Smooth muscle cell (in vitro differentiated cells): ENCODE results near the gene BIRC7. TPM values are rescaled to one million over a fixed set of nuclear protein-coding genes. Genes with fewer than 3 reads are reported as not detected.

Experiments
- DNase-seq: peaks from one replicate; lab custom pipeline; 2025; ENCODE audit not compliant: unreplicated experiment; lab: John Stamatoyannopoulos, UW
- H2AFZ ChIP-seq: fragments of 200-600 bp; sonication (generic); 2 replicates; pipeline ENCODE4 v1.6.0; 2016; ENCODE audit warnings: antibody characterized with exemption, low read depth, mild to moderate bottlenecking
- H3F3A ChIP-seq: fragments of 200-600 bp; sonication (generic); 2 replicates; pipeline ENCODE4 v1.6.0; 2017; ENCODE audit warnings: antibody characterized with exemption, low read depth
- H3K27ac ChIP-seq: fragments of 200-600 bp; sonication (generic); 2 replicates; pipeline ENCODE4 v1.5.1; 2016; ENCODE audit warnings: low read depth, mild to moderate bottlenecking
- H3K27me3 ChIP-seq: fragments of 200-600 bp; sonication (generic); 2 replicates; pipeline ENCODE4 v1.6.1; 2016; ENCODE audit warnings: low read depth, mild to moderate bottlenecking
- H3K36me3 ChIP-seq: fragments of 200-600 bp; sonication (generic); 2 replicates; pipeline ENCODE4 v1.5.1; 2016; ENCODE audit warnings: low read depth
- H3K4me1 ChIP-seq: fragments of 200-600 bp; sonication (generic); 2 replicates; pipeline ENCODE4 v1.5.1; 2016; ENCODE audit warnings: low read depth
- H3K4me2 ChIP-seq: fragments of 200-600 bp; sonication (generic); 2 replicates; pipeline ENCODE4 v1.6.0; 2016; ENCODE audit warnings: mild to moderate bottlenecking
- H3K4me3 ChIP-seq: fragments of 200-600 bp; sonication (generic); 2 replicates; pipeline ENCODE4 v1.5.1; 2016; ENCODE audit warnings: mild to moderate bottlenecking
- H3K79me2 ChIP-seq: fragments of 200-600 bp; sonication (generic); 2 replicates; pipeline ENCODE4 v1.6.0; 2016; ENCODE audit warnings: low read depth, mild to moderate bottlenecking
- H3K9ac ChIP-seq: fragments of 200-600 bp; sonication (generic); 2 replicates; pipeline ENCODE4 v1.6.0; 2016; ENCODE audit warnings: low read depth
- H3K9me3 ChIP-seq: fragments of 200-600 bp; sonication (generic); replicated peaks from 2 replicates; pipeline ENCODE4 v1.5.1; 2016; ENCODE audit warnings: low read depth
- H4K20me1 ChIP-seq: fragments of 200-600 bp; sonication (generic); 2 replicates; pipeline ENCODE4 v1.6.0; 2016; ENCODE audit warnings: low read depth
- CTCF ChIP-seq: fragments of 200-600 bp; sonication (generic); IDR thresholded peaks from 2 replicates; pipeline ENCODE4 v1.5.1; 2017; ENCODE audit warnings: borderline replicate concordance, mild to moderate bottlenecking, antibody characterized with exemption; ENCODE audit not compliant: insufficient read depth, poor library complexity, severe bottlenecking
- WGBS: methylation state at CpG from one replicate; pipeline ENCODE4 v1.1.7; 2016; ENCODE audit warnings: low lambda C conversion rate; 5-methylcytosine and 5-hydroxymethylcytosine counted together
- polyA plus RNA-seq: library from polyadenylated mRNA; unstranded; fragments of >200 nt; fragmentation: Nextera tagmentation; extraction: Ambion mirVana; gene quantifications from 2 replicates; pipeline ENCODE4 v1.2.1, GENCODE V29; 2016
- total RNA-seq: library from RNA; depleted of rRNA; stranded (reverse); fragments of >200 nt; gene quantifications from 2 replicates; pipeline ENCODE4 v1.2.3, GENCODE V29; 2014

BIRC7 gene
- total and polyA plus RNA-seq, 2 experiments from 2014 or later, result 5.8 to 10.9 TPM

GRCh38 chr20:63255931-63256704 lies 20.4 kb downstream of the BIRC7 start:
- no peaks in the 10 kb centered on the region for H3F3A ChIP-seq
- no peaks in the 10 kb centered on the region for H3K36me3 ChIP-seq
- H3K4me2 ChIP-seq, result no peak overlapping the region
- peaks cover 26% of the 10 kb centered on the region for H3K4me1 ChIP-seq
- no peak overlapping the region for H3K4me3 ChIP-seq
- H3K9me3 ChIP-seq, result no peaks in the 10 kb centered on the region
- no peak overlapping the region for H3K9ac ChIP-seq
- H2AFZ ChIP-seq, result no peak overlapping the region
- WGBS, result 67% methylated on average over 31 of the region's 31 CpGs
- TF ChIP-seq CTCF, result no peak
- peaks cover 29% of the 10 kb centered on the region for H3K27me3 ChIP-seq
- no peak for DNase-seq
- no peaks in the 10 kb centered on the region for H3K79me2 ChIP-seq
- H3K27ac ChIP-seq, result peak overlapping the region; percentile 46
- no peaks in the 10 kb centered on the region for H4K20me1 ChIP-seq

GRCh38 chr20:63256954-63257353 lies 21.2 kb downstream of the BIRC7 start:
- no peak for DNase-seq
- TF ChIP-seq CTCF, result no peak
- Histone ChIP-seq H3K4me3 (no peak overlapping the region), H4K20me1 (no peaks in the 10 kb centered on the region), H3K4me2 (no peak overlapping the region), H3F3A (no peaks in the 10 kb centered on the region), H3K79me2 (no peaks in the 10 kb centered on the region), H3K9ac (no peak overlapping the region), H3K27ac (no peak overlapping the region), H3K9me3 (no peaks in the 10 kb centered on the region), H3K36me3 (no peaks in the 10 kb centered on the region), H3K4me1 (peaks cover 33% of the 10 kb centered on the region), H2AFZ (no peak overlapping the region), H3K27me3 (peaks cover 29% of the 10 kb centered on the region)
- WGBS, result 100% methylated on average over 4 of the region's 4 CpGs

- no peak for TF ChIP-seq CTCF
- Histone ChIP-seq H3K9me3 (no peaks in the 10 kb centered on the region), H3K9ac (no peak overlapping the region), H3F3A (no peaks in the 10 kb centered on the region), H3K27me3 (peaks cover 29% of the 10 kb centered on the region), H3K36me3 (no peaks in the 10 kb centered on the region), H3K79me2 (no peaks in the 10 kb centered on the region), H4K20me1 (no peaks in the 10 kb centered on the region), H2AFZ (no peak overlapping the region), H3K27ac (no peak overlapping the region), H3K4me1 (peaks cover 30% of the 10 kb centered on the region), H3K4me2 (no peak overlapping the region), H3K4me3 (no peak overlapping the region)
- 81% methylated on average over 11 of the region's 13 CpGs for WGBS
- no peak for DNase-seq
Measured at GRCh38 chr20:63257629-63258028, 21.9 kb downstream of the BIRC7 start.

- no peaks in the 10 kb centered on the region for H3F3A ChIP-seq
- H3K36me3 ChIP-seq, result no peaks in the 10 kb centered on the region
- peaks cover 20% of the 10 kb centered on the region for H3K4me1 ChIP-seq
- whole genome bisulfite sequencing, result 66% methylated on average over 8 of the region's 8 CpGs
- no peaks in the 10 kb centered on the region for H3K9me3 ChIP-seq
- no peaks in the 10 kb centered on the region for H3K79me2 ChIP-seq
- H4K20me1 ChIP-seq, result no peaks in the 10 kb centered on the region
- no peak overlapping the region for H2AFZ ChIP-seq
- peaks cover 19% of the 10 kb centered on the region for H3K27me3 ChIP-seq
- DNase-seq, result no peak
- TF ChIP-seq CTCF, result no peak
- H3K27ac ChIP-seq, result no peak overlapping the region
- H3K9ac ChIP-seq, result no peak overlapping the region
- H3K4me3 ChIP-seq, result no peak overlapping the region
- H3K4me2 ChIP-seq, result no peak overlapping the region
Measured at GRCh38 chr20:63258781-63259180, 23.1 kb downstream of the BIRC7 start.
